NCI-H2196 treated with DMSO at 0.1 percent for 48 hours (cell line): ENCODE results near the gene H1-8.
A peak's percentile ranks its signal among the peaks of the same experiment; 100 is the strongest.

Source experiments
- DNase-seq: peaks from one replicate; lab custom pipeline; 2025; ENCODE audit not compliant: unreplicated experiment; lab: John Stamatoyannopoulos, UW

The H1-8 gene

GRCh38 chr3:129555153-129555550, 12.2 kb downstream of the H1-8 start:
- DNase-seq = no peak

GRCh38 chr3:129555616-129556357, 12.8 kb downstream of the H1-8 start:
- no peak for DNase-seq

- no peak for DNase-seq
These were observed 13.4 kb downstream of the H1-8 start for GRCh38 chr3:129556358-129556695.

GRCh38 chr3:129556890-129557547, 14.0 kb downstream of the H1-8 start:
- DNase-seq = no peak

- no peak for DNase-seq
These were observed 14.5 kb downstream of the H1-8 start for GRCh38 chr3:129557548-129557894.

GRCh38 chr3:129558081-129558771, 15.3 kb downstream of the H1-8 start:
- no peak for DNase-seq

- peak; percentile 33 for DNase-seq
These were observed 16.0 kb downstream of the H1-8 start for GRCh38 chr3:129558772-129559564.

- no peak for DNase-seq
These were observed 16.6 kb downstream of the H1-8 start for GRCh38 chr3:129559565-129560079.

GRCh38 chr3:129560269-129560787, 17.4 kb downstream of the H1-8 start:
- no peak for DNase-seq

GRCh38 chr3:129560911-129561594, 18.1 kb downstream of the H1-8 start:
- peak; percentile 44 for DNase-seq

- DNase-seq = no peak
These were observed 18.8 kb downstream of the H1-8 start for GRCh38 chr3:129561619-129562248.

- no peak for DNase-seq
These were observed 19.8 kb downstream of the H1-8 start for GRCh38 chr3:129562803-129563202.

- no peak for DNase-seq
These were observed 20.4 kb downstream of the H1-8 start for GRCh38 chr3:129563332-129563731.

- DNase-seq = no peak
These were observed 21.0 kb downstream of the H1-8 start for GRCh38 chr3:129563850-129564535.

- DNase-seq = no peak
These were observed 22.1 kb downstream of the H1-8 start for GRCh38 chr3:129564981-129565644.

GRCh38 chr3:129565902-129566301, 22.9 kb downstream of the H1-8 start:
- DNase-seq = no peak

GRCh38 chr3:129567176-129567705, 24.3 kb downstream of the H1-8 start:
- no peak for DNase-seq

GRCh38 chr3:129567939-129568338, 25.0 kb downstream of the H1-8 start:
- DNase-seq = no peak

GRCh38 chr3:129569856-129570255, 26.9 kb downstream of the H1-8 start:
- no peak for DNase-seq
